ENCODE results near the gene DFFB. TPM values are rescaled to one million over a fixed set of nuclear protein-coding genes. Genes with fewer than 3 reads are reported as not detected.

Gene DFFB
- total RNA-seq, 1 donor from 2014 or later: 6.2 TPM

- no peak overlapping the region for H3K4me3 ChIP-seq (ENCODE audit: low read depth, low read length)
- no peak for DNase-seq (ENCODE audit: low read depth)
- no peak for TF ChIP-seq CTCF (conservative IDR thresholded peaks at IDR 0.05; ENCODE audit: low read depth, low read length)
Observed at GRCh38 chr1:3828391-3828790, 28.9 kb upstream of the DFFB start.

DNA sequence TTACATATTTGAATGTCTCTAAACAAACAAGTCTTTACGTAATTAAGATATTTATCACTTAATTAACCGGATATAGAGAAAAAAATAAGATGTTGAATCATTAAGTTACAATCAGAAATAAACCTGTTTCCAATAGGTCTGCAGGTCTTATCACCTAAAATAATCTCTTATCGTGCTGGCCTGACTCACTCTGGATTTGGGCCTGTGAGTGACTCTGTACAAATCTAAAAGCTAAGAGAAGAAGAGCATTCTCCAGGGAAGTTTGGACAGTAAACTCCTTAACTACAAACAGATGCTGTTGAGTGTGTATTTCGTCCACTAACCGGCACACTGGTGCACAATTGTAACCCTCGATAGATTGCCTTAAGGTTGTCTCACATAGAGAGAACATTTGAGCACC is 25.6 kb upstream of the DFFB start:
- TF ChIP-seq CTCF (conservative IDR thresholded peaks at IDR 0.05; ENCODE audit: low read depth, low read length): no peak

DNA sequence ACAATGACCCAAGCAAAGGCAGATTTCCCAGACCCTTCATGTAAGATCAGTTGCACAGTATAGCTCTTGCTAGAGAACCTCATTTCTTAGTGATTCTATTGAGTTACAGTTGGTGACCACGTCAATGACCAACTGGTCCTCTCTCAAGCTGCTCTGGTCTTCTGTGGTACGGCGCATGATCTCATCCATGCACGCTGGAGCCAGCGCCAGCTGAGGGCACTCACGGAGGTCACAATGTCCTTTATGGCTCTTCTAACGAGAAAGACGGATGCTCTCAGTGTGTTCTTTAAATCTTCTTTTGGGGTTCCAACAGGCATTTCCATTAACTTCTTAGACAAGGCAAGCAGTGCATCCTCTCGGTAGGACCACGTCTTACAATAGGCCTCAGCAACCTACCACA is 22.6 kb upstream of the DFFB start:
- H3K4me3 ChIP-seq (ENCODE audit: low read depth, low read length): no peak overlapping the region
- no peak for DNase-seq (ENCODE audit: low read depth)
- TF ChIP-seq CTCF (conservative IDR thresholded peaks at IDR 0.05; ENCODE audit: low read depth, low read length): no peak

More for the DNA sequence above, 25.6 kb upstream of the DFFB start:
- no peak for DNase-seq (ENCODE audit: low read depth)
- H3K4me3 ChIP-seq (ENCODE audit: low read depth, low read length): no peak overlapping the region

DNA sequence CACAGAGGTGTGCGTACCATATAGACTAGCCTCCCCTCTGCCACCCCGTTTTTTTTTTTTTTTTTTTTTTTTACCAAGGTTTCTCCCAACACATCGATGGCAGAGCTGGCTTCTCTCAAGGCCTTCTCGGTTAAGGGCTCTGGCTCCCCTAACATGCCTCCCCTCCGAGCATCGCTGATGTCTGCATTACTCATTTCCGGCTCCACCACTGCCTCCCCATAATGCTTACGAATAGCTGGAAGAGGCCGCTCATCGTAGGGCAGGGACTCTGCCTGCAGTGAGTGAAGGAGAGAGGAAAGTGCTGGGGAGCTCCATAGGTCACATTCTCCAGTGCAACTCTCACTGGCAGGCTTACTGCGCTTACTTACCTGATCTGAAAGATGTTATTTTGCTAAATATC is 20.9 kb upstream of the DFFB start:
- no peak for DNase-seq (ENCODE audit: low read depth)
- TF ChIP-seq CTCF (conservative IDR thresholded peaks at IDR 0.05; ENCODE audit: low read depth, low read length): no peak
- no peak overlapping the region for H3K4me3 ChIP-seq (ENCODE audit: low read depth, low read length)

DNA sequence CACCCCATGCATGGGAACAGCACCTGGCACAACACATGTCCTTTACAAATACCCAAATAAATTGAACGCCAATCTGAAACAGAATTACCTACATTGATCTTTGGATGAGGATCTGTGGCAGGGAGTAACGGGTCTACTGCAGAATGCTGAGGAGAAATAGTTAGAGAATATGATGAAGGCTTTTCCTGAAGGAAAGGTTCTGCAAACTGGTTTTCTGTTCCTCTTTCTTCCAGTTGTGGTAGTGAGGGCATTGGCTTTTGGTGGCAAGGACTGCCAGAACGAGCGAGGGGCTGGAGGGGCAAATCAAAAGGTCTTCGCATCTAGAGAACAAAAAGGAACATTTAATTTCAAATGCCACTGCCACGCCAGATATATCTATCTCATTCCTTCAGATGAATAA is 20.1 kb upstream of the DFFB start:
- TF ChIP-seq CTCF (conservative IDR thresholded peaks at IDR 0.05; ENCODE audit: low read depth, low read length): no peak
- DNase-seq (ENCODE audit: low read depth): no peak
- H3K4me3 ChIP-seq (ENCODE audit: low read depth, low read length): no peak overlapping the region

- H3K4me3 ChIP-seq (ENCODE audit: low read depth, low read length): no peak overlapping the region
- no peak for DNase-seq (ENCODE audit: low read depth)
- no peak for TF ChIP-seq CTCF (conservative IDR thresholded peaks at IDR 0.05; ENCODE audit: low read depth, low read length)
Observed at GRCh38 chr1:3837685-3838084, 19.6 kb upstream of the DFFB start.

GRCh38 chr1:3838788-3839187 is 18.5 kb upstream of the DFFB start:
- DNase-seq (ENCODE audit: low read depth): no peak
- H3K4me3 ChIP-seq (ENCODE audit: low read depth, low read length): no peak overlapping the region
- TF ChIP-seq CTCF (conservative IDR thresholded peaks at IDR 0.05; ENCODE audit: low read depth, low read length): no peak
